MCF 10A (cell line): Measurements from ENCODE around the gene PLD1. TPM values are rescaled to one million over a fixed set of nuclear protein-coding genes. Genes with fewer than 3 reads are reported as not detected.

Source experiments
- BruUV-seq: library from RNA; stranded (reverse); fragments of 400-500 nt; replicated peaks from 2 replicates; lab custom pipeline; 2021; lab: Mats Ljungman, UMichigan
- CTCF ChIA-PET: fragments of 300-600 bp; sonication (Branson Sonifier 250); formaldehyde crosslinking; extraction: SDS; loops from one replicate; lab custom pipeline; 2021; ENCODE audit warnings: antibody characterized with exemption, inconsistent platforms; lab: Yijun Ruan, JAX
- POLR2A ChIA-PET: fragments of 300-600, 350-650 bp; sonication (Branson Sonifier 250); formaldehyde crosslinking; extraction: SDS; loops from one replicate; lab custom pipeline; 2020; ENCODE audit warnings: antibody characterized with exemption, inconsistent platforms; lab: Yijun Ruan, JAX
- DNase-seq: peaks from one replicate; pipeline ENCODE4 v3.0.0-alpha.2; 2018; ENCODE audit not compliant: unreplicated experiment
- H3K27ac Mint-ChIP-seq: one replicate; pipeline ENCODE4 v1.8.0; 2022; ENCODE audit warnings: mild to moderate bottlenecking, low read depth, mixed read lengths; ENCODE audit not compliant: unreplicated experiment
- H3K27me3 Mint-ChIP-seq: one replicate; pipeline ENCODE4 v1.8.0; 2022; ENCODE audit warnings: mixed read lengths; ENCODE audit not compliant: insufficient read depth, unreplicated experiment
- H3K36me3 Mint-ChIP-seq: one replicate; pipeline ENCODE4 v1.8.0; 2022; ENCODE audit warnings: mild to moderate bottlenecking, moderate library complexity, mixed read lengths; ENCODE audit not compliant: insufficient read depth, unreplicated experiment
- H3K4me1 Mint-ChIP-seq: one replicate; pipeline ENCODE4 v1.8.0; 2022; ENCODE audit warnings: mixed read lengths; ENCODE audit not compliant: insufficient read depth, unreplicated experiment
- H3K4me3 Mint-ChIP-seq: one replicate; pipeline ENCODE4 v1.8.0; 2022; ENCODE audit warnings: mild to moderate bottlenecking, moderate library complexity, mixed read lengths; ENCODE audit not compliant: unreplicated experiment
- H3K9me3 Mint-ChIP-seq: one replicate; pipeline ENCODE4 v1.8.0; 2022; ENCODE audit warnings: mixed read lengths; ENCODE audit not compliant: unreplicated experiment
- intact Hi-C: fragments of 100-400 bp; cut with micrococcal nuclease; formaldehyde crosslinking; loops from 2 replicates; pipeline ENCODE4 v1.14.1; 2022
- total RNA-seq: library from RNA; stranded (reverse); gene quantifications from 2 replicates; pipeline ENCODE4 v1.2.3, GENCODE V29; 2022
- TF ChIP-seq, protein P1 (sequence below): fragments of 200-600 bp; IDR thresholded peaks from one replicate; pipeline ENCODE4 v1.8.0; 2022; ENCODE audit warnings: antibody characterized with exemption, mild to moderate bottlenecking; ENCODE audit not compliant: unreplicated experiment

Gene PLD1
- total RNA-seq, 1 experiment from 2014 or later, result 8.0 TPM

DNA sequence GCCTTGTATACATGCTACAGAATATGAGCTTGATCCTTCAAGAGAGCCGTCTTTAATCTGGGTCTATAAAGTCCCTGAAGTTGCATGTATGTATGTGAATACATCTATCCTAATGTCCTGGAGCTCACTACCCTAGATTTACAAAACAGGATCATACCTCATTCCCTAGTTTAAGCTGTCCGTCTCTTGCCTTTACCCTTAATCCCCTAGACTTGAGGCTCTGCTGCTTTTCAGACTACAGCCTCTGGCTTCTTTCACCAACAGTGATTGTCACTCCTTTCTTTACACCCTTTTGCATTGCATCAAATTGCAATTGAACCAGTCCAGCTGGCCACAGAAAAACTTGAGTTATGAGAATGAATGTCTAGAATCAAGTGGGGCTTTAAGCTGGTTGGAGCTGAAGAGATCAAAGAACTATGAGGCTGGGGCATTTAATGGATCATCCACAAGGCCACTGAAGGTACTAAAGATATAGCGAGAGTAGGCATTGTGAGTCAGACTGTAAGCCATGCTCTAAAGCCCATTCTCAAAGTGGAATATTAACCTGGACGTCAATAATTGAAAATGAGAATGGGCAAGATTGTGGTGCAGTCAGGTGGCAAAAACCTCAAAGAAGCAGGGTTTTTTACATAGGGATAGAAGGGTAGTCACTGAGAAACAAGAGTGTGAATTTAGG is 12.3 kb upstream of the PLD1 start:
- peaks cover 20% of the 10 kb centered on the region for H3K4me1 Mint-ChIP-seq
- intact Hi-C loops, result no loop called here
- H3K4me3 Mint-ChIP-seq, result no peak overlapping the region
- H3K27me3 Mint-ChIP-seq, result no peaks in the 10 kb centered on the region
- BruUV-seq, result no TSS peak
- TF ChIP-seq, protein P1, sequence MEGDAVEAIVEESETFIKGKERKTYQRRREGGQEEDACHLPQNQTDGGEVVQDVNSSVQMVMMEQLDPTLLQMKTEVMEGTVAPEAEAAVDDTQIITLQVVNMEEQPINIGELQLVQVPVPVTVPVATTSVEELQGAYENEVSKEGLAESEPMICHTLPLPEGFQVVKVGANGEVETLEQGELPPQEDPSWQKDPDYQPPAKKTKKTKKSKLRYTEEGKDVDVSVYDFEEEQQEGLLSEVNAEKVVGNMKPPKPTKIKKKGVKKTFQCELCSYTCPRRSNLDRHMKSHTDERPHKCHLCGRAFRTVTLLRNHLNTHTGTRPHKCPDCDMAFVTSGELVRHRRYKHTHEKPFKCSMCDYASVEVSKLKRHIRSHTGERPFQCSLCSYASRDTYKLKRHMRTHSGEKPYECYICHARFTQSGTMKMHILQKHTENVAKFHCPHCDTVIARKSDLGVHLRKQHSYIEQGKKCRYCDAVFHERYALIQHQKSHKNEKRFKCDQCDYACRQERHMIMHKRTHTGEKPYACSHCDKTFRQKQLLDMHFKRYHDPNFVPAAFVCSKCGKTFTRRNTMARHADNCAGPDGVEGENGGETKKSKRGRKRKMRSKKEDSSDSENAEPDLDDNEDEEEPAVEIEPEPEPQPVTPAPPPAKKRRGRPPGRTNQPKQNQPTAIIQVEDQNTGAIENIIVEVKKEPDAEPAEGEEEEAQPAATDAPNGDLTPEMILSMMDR, result no peak
- DNase-seq, result no peak
- CTCF ChIA-PET, result interaction anchor here (0.5 to 1.7 kb wide), 6 partner anchors 8 to 347 kb away, joined by 3 to 5 read pairs (median 4); no protein-coding TSS in a partner anchor
- no peak overlapping the region for H3K27ac Mint-ChIP-seq
- H3K36me3 Mint-ChIP-seq, result no peaks in the 10 kb centered on the region
- no peaks in the 10 kb centered on the region for H3K9me3 Mint-ChIP-seq
- POLR2A ChIA-PET, result interaction anchor here (0.6 to 2.8 kb wide), 6 partner anchors 11 to 709 kb away, joined by 3 to 58 read pairs (median 4); partner anchors contain the start of gene PLD1

DNA sequence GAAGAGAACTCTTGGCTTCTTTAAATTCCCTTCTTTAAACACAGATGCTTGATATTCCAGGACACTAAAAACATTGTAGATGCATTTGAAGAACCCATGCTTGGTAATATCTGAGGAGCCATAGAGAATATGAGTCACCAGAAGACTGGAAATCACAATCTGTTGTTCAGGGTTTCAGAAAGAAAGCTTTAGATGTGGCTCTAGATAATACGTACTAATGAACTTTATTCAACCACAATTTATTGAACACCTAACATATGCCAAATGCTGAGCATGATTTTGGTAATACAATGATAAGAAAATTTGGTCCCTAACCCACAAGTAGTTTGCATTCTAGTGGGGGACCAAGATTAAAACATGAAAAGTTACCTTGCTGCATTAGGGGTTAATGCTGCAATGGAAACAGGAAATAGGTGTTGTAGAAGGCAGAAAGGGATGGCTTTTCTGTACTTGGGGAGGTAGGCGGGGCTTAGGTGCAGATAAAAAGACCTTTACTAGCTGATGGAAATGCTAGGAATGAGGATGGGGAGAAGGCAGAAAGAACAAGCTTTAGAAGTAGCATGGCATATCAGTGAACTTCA is 11.6 kb upstream of the PLD1 start:
- Mint-ChIP-seq H3K4me1 (peaks cover 20% of the 10 kb centered on the region), H3K27ac (no peak overlapping the region), H3K27me3 (no peaks in the 10 kb centered on the region), H3K4me3 (no peak overlapping the region), H3K9me3 (no peaks in the 10 kb centered on the region), H3K36me3 (no peaks in the 10 kb centered on the region)
- no TSS peak for BruUV-seq
- no peak for DNase-seq
- POLR2A ChIA-PET, result interaction anchor here (0.6 to 1.4 kb wide), 4 partner anchors 10 to 24 kb away, joined by 3 to 6 read pairs (median 4); no protein-coding TSS in a partner anchor
- CTCF ChIA-PET, result interaction anchor here (0.5 to 1.3 kb wide), 4 partner anchors 8 to 346 kb away, joined by 3 to 5 read pairs (median 4); no protein-coding TSS in a partner anchor
- intact Hi-C loops, result no loop called here
- TF ChIP-seq, protein P1, result no peak

DNA sequence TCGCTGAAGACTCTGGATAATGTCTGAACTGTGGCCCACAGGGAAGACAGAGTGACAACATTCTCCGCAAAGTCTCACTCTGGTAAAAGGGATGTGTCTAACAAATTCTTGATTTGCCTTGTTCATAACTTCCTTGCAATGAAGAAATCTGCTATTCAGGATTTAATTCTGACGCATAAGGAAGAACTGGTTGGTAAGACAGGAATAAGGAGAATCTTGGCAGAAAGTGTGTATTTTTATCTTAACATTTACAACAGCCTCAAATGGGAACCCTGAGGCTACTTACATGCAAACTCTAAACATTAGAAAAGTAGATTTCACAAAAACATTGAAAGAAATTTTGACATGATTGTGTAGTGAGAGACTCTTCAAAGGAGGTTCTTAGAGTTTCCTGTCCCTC is 10.8 kb upstream of the PLD1 start:
- intact Hi-C loops, result no loop called here
- H3K4me3 Mint-ChIP-seq, result no peak overlapping the region

More for the DNA sequence above, 10.8 kb upstream of the PLD1 start:
- H3K9me3 Mint-ChIP-seq, result no peaks in the 10 kb centered on the region
- ChIA-PET CTCF (interaction anchor here (1.0 to 1.3 kb wide), 2 partner anchors 9 to 49 kb away, joined by 4 to 5 read pairs; no protein-coding TSS in a partner anchor), POLR2A (interaction anchor here (0.6 to 1.4 kb wide), 2 partner anchors 9 to 12 kb away, joined by 5 to 6 read pairs; no protein-coding TSS in a partner anchor)
- BruUV-seq, result no TSS peak
- peaks cover 20% of the 10 kb centered on the region for H3K4me1 Mint-ChIP-seq
- no peak overlapping the region for H3K27ac Mint-ChIP-seq
- no peak for DNase-seq
- no peaks in the 10 kb centered on the region for H3K36me3 Mint-ChIP-seq
- no peaks in the 10 kb centered on the region for H3K27me3 Mint-ChIP-seq
- TF ChIP-seq, protein P1, result no peak
